GM23338 (cell line): Measurements from ENCODE around the gene NUP214.

Source experiments
- CREB1 ChIP-seq: fragments of 250-450 bp; sonication (Bioruptor Pico); IDR thresholded peaks from 2 replicates; pipeline ENCODE4 v1.5.0; 2020; ENCODE audit warnings: low read depth, mild to moderate bottlenecking, moderate library complexity
- EZH2 ChIP-seq: fragments of 200-600 bp; sonication (generic); IDR thresholded peaks from one replicate; pipeline ENCODE4 v1.8.0; 2017; ENCODE audit warnings: antibody characterized with exemption, mild to moderate bottlenecking, low read depth; ENCODE audit not compliant: unreplicated experiment
- POLR2AphosphoS5 ChIP-seq: IDR thresholded peaks from 2 replicates; pipeline ENCODE4 v1.6.1; 2016; ENCODE audit warnings: antibody characterized with exemption, low read depth
- TF ChIP-seq, protein P1 (sequence below), 2 experiments: fragments of 200-600 bp in 1 of 2; sonication (generic) in 1 of 2; conservative IDR thresholded peaks; 2 replicates each; pipeline versions ENCODE4 v1.5.1 to v1.6.1; 2016 to 2017; ENCODE audit warnings: antibody characterized with exemption in 2 of 2, low read depth in 2 of 2, mild to moderate bottlenecking in 2 of 2, moderate library complexity in 1 of 2
- TF ChIP-seq, protein P2 (sequence below): IDR thresholded peaks from one replicate; pipeline ENCODE4 v1.6.1; 2018; ENCODE audit warnings: antibody characterized with exemption; ENCODE audit not compliant: unreplicated experiment

DNA sequence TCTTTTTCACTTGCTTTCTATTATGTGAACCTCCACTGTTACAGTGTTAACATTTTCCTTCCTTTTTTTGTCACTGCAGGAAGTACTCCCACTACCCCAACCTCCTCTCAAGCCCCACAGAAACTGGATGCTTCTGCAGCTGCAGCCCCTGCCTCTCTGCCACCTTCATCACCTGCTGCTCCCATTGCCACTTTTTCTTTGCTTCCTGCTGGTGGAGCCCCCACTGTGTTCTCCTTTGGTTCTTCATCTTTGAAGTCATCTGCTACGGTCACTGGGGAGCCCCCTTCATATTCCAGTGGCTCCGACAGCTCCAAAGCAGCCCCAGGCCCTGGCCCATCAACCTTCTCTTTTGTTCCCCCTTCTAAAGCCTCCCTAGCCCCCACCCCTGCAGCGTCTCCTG lies 18.8 kb downstream of the NUP214 start:
- TF ChIP-seq, protein P1, sequence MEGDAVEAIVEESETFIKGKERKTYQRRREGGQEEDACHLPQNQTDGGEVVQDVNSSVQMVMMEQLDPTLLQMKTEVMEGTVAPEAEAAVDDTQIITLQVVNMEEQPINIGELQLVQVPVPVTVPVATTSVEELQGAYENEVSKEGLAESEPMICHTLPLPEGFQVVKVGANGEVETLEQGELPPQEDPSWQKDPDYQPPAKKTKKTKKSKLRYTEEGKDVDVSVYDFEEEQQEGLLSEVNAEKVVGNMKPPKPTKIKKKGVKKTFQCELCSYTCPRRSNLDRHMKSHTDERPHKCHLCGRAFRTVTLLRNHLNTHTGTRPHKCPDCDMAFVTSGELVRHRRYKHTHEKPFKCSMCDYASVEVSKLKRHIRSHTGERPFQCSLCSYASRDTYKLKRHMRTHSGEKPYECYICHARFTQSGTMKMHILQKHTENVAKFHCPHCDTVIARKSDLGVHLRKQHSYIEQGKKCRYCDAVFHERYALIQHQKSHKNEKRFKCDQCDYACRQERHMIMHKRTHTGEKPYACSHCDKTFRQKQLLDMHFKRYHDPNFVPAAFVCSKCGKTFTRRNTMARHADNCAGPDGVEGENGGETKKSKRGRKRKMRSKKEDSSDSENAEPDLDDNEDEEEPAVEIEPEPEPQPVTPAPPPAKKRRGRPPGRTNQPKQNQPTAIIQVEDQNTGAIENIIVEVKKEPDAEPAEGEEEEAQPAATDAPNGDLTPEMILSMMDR (conservative IDR thresholded peaks at IDR 0.05; ENCODE audit: low read depth in 2 of 2): no peak
- TF ChIP-seq EZH2: no peak
- TF ChIP-seq, protein P2, sequence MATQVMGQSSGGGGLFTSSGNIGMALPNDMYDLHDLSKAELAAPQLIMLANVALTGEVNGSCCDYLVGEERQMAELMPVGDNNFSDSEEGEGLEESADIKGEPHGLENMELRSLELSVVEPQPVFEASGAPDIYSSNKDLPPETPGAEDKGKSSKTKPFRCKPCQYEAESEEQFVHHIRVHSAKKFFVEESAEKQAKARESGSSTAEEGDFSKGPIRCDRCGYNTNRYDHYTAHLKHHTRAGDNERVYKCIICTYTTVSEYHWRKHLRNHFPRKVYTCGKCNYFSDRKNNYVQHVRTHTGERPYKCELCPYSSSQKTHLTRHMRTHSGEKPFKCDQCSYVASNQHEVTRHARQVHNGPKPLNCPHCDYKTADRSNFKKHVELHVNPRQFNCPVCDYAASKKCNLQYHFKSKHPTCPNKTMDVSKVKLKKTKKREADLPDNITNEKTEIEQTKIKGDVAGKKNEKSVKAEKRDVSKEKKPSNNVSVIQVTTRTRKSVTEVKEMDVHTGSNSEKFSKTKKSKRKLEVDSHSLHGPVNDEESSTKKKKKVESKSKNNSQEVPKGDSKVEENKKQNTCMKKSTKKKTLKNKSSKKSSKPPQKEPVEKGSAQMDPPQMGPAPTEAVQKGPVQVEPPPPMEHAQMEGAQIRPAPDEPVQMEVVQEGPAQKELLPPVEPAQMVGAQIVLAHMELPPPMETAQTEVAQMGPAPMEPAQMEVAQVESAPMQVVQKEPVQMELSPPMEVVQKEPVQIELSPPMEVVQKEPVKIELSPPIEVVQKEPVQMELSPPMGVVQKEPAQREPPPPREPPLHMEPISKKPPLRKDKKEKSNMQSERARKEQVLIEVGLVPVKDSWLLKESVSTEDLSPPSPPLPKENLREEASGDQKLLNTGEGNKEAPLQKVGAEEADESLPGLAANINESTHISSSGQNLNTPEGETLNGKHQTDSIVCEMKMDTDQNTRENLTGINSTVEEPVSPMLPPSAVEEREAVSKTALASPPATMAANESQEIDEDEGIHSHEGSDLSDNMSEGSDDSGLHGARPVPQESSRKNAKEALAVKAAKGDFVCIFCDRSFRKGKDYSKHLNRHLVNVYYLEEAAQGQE: no peak
- TF ChIP-seq CREB1 (CRISPR knock-in tag): no peak
- no peak for TF ChIP-seq POLR2AphosphoS5
